ENCODE results near the gene STARD6.

- TF ChIP-seq CTCF (IDR thresholded peaks at IDR 0.05 in 4 of 5, conservative IDR thresholded peaks at IDR 0.05 in 1 of 5) = no peak
- TF ChIP-seq POLR2A (IDR thresholded peaks at IDR 0.05) = no peak
Measured at GRCh38 chr18:54388203-54389142, 30.8 kb upstream of the STARD6 start.
